Measurements from ENCODE around the gene CEACAM4.
"Not testable (repeated sequence)": the region's sequence is repeated elsewhere in the genome, so short reads cannot be mapped to it uniquely, and the experiment has no call there.

CEACAM4 gene

DNA sequence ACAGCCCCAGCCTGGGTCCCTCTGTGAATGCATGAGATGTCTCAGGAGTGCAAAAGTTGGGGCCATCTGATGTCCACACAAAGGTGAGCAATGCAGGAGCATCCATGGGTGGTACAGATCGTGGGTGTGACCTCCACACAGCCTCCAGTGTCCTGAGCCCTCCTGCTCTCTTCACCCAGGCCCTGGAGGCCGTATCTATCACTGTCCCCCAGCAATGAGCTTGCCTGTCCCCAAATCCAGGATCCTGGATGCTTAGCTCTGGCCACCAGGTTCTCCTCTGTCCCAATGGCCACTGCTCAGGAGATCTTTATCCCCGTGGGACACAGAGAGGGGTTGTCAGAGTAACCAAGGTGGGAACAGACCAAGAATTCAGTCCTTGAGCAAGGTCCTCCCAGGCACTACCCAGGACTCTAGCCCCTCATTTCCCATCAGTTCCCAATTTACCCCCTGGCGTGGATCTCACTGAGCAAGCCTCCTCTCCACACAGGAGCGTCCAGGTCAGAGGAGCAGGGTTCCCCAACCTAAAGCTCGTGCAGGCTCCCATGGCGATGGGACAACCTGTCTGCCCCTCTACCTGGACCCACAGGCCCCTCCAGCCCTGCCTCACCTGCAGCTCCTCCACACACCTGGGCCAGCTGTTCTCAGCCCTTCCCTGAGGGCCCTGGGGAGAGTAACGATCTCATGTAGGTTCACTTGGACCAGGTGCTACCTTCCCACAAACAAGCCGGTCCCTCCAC lies 39.6 kb downstream of the CEACAM4 start:
- Histone ChIP-seq H3K27ac (no peak overlapping the region), H3K4me3 (no peak overlapping the region)
- TF ChIP-seq, protein P1, sequence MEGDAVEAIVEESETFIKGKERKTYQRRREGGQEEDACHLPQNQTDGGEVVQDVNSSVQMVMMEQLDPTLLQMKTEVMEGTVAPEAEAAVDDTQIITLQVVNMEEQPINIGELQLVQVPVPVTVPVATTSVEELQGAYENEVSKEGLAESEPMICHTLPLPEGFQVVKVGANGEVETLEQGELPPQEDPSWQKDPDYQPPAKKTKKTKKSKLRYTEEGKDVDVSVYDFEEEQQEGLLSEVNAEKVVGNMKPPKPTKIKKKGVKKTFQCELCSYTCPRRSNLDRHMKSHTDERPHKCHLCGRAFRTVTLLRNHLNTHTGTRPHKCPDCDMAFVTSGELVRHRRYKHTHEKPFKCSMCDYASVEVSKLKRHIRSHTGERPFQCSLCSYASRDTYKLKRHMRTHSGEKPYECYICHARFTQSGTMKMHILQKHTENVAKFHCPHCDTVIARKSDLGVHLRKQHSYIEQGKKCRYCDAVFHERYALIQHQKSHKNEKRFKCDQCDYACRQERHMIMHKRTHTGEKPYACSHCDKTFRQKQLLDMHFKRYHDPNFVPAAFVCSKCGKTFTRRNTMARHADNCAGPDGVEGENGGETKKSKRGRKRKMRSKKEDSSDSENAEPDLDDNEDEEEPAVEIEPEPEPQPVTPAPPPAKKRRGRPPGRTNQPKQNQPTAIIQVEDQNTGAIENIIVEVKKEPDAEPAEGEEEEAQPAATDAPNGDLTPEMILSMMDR (IDR thresholded peaks at IDR 0.05) = no peak
- no peak for DNase-seq (ENCODE audit: low spot score)

DNA sequence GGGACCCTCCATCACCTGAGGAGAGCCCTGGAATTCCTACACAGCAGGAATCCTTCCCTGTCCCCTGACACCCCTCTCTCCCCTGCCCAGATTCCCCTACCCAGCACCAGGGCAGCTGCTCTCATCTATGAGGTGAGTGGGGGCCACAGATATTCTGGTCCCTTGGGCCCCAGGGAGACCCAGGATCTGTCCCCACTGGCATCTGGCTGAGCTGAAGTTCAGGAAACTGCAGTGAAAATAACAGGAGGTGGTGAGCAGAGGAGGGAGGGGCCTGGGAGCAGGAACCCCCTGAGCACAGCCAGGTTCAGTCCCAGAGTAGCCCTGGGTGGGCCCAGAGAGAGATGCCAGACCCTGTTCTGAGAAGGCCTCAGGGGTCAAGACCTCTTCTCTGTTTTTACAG lies 40.8 kb downstream of the CEACAM4 start:
- no peak overlapping the region for H3K27ac ChIP-seq
- no peak for DNase-seq (ENCODE audit: low spot score)
- no peak overlapping the region for H3K4me3 ChIP-seq
- TF ChIP-seq, protein P1 (IDR thresholded peaks at IDR 0.05) = no peak

DNA sequence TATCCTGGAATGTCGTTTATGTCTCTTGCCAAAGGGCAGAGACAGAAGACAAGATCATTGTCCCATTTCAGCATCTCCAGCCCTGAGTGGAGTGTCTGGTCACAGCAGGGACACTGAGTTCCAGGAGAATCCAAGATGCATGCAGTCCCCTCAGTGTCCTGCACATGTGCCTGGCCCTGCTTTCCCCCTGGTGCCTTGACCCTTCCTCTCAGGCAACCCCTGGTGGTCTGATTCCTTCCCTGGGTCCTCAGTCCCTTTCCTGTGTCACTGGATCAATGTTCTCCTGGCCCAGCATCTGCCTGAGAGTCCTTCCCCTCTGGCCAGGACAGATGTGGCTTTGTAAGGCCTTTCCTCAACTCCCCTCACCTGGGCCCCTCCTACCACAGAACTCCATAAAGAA lies 41.9 kb downstream of the CEACAM4 start:
- H3K4me3 ChIP-seq = no peak overlapping the region
- no peak for DNase-seq (ENCODE audit: low spot score)
- TF ChIP-seq, protein P1 (IDR thresholded peaks at IDR 0.05) = no peak

DNA sequence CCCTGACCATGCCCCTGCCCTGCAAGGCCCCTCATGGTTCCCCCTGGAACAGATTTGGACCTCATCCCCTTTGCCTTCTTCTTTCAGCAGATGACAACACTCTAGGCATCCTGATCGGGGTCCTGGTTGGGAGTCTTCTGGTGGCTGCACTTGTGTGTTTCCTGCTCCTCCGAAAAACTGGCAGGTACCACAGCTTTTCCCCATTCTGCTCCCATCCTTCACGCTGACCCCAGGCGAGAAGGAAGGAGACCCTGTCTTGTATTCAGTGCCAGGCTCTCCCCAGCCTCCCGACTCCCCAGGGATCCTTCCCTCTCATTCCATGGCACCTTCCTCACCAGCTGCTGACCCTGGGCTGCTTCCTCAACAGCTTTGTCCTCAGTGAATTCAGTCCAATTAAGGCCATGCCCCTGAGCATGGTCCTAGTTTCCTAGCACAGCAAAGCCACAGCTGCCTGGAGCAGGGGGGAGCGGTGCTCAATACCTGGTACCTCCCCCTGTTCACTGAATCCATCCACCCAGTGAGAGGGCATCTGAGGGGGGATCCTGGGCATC lies 42.5 kb downstream of the CEACAM4 start:
- TF ChIP-seq, protein P1 (IDR thresholded peaks at IDR 0.05) = no peak
- H3K4me3 ChIP-seq = no peak overlapping the region
- H3K27ac ChIP-seq = no peak overlapping the region
- DNase-seq (ENCODE audit: low spot score) = no peak

More for the DNA sequence above, 41.9 kb downstream of the CEACAM4 start:
- no peak overlapping the region for H3K27ac ChIP-seq

DNA sequence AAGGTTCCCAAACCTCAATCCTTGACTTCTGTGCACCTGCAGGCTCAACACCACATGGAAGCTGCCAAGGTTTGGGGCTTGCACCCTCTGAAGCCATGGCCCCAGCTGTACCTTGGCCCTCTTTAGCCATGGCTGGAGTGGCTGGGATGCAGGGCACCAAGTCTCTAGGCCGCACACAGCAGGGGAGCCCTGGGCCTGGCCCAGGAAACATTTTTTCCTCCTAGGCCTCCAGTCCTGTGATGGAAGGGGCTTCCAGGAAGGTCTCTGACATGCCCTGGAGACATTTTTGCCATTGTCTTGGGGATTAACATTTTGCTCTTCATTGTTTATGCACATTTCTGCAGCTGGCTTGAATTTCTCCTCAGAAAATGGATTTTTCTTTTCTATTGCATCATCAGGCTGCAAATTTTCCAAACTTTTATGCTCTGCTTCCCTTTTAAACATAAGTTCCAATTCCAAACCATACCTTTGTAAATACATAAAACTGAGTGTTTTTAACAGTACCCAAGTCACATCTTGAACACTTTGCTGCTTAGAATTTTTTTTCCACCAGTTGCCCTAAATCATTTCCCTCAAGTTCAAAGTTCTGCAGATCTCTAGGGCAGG lies 44.2 kb downstream of the CEACAM4 start:
- not testable (repeated sequence) for DNase-seq (ENCODE audit: low spot score); H3K4me3 ChIP-seq; H3K27ac ChIP-seq

DNA sequence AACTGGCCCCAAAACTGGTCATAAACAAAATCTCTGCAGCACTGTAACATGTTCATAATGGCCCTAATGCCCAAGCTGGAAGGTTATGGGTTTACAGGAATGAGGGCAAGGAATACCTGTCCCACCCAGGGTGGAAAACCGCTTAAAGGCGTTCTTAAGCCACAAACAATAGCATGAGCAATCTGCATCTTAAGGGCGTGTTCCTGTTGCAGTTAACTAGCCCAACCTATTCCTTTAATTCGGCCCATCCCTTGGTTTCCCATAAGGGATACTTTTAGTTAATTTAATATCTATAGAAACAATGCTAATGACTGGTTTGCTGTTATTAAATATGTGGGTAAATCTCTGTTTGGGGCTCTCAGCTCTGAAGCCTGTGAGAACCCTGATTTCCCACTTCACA lies 45.8 kb downstream of the CEACAM4 start:
- not testable (repeated sequence) for DNase-seq (ENCODE audit: low spot score); H3K4me3 ChIP-seq; H3K27ac ChIP-seq

DNA sequence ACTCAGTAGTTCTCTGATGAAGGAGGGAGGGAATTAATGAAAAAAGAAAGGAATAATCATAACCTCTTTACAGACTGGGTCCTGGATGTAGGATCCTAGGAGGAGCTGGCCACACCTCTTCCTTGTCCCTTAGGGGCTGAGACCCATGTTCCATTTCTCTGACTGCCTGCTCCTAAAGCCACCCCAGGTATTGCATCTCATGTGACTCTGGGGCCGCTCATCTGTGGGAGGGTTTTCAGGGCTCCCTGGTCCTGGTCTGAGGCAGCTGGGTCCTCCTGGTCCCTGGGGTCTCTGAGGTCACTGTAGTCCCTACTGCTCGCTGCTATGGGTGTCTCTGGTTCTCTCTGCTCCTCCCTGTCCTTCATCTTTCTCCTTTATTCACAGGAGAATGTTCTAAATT lies 48.0 kb downstream of the CEACAM4 start:
- no peak for DNase-seq (ENCODE audit: low spot score)

More for the DNA sequence above, 48.0 kb downstream of the CEACAM4 start:
- TF ChIP-seq, protein P1 (IDR thresholded peaks at IDR 0.05) = no peak
- H3K27ac ChIP-seq = no peak overlapping the region
- H3K4me3 ChIP-seq = no peak overlapping the region

Measured in coronary artery (tissue), 2 donors.